Measurements from ENCODE around the gene CTXND1. TPM values are rescaled to one million over a fixed set of nuclear protein-coding genes. Genes with fewer than 3 reads are reported as not detected.
"Not testable (repeated sequence)": the region's sequence is repeated elsewhere in the genome, so short reads cannot be mapped to it uniquely, and the experiment has no call there.

Gene CTXND1
- total and polyA plus RNA-seq, 4 donors: 5.0 to 23.3 (median 12.3) TPM

DNA sequence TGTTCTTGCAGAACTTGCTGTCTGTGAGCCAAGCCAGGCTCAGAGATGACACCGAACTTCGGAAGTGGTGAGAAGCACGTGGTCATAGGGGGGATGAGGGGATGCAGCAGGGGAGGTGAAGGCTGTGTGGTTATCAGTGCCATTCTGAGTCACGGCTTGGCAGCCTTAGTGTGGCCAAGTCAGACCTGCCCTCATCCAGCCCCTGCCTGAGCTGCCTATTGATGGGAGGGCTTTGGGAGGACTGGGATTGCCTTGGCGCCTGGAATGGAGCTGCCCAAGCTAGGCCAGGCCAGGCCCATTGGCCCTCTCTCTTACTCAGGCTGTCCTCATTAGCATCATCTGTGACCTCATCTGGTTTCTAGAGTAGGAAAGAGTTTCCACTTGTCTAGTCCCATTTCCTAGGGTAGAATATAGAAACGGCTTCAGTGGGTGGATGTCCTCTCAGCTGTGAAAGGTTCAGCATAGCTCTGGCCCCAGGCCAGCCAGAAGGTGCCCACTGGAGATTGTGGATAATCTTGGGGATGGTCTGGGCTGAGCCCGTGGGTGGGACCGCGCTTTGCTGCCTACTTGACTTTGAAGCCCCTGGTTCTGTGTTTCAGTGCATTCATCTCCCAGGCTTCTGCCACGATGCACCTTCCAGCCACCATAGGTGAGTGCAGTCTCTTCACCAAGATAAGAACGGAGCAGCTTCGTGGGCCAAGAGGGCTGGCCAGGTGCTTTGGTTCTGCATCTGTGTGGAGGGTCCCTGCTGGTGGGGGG, 92.0 kb downstream of the CTXND1 start:
- H3K4me3 ChIP-seq (ENCODE audit: low read depth, low read length): no peak overlapping the region
- H3K27me3 ChIP-seq (ENCODE audit: control insufficient read depth, insufficient read depth, low read length): no peaks in the 10 kb centered on the region
- DNase-seq (ENCODE audit: low read depth in 4 of 6, low spot score in 6 of 6): no peak
- no peak overlapping the region for H3K27ac ChIP-seq (ENCODE audit: low read depth, low read length)
- peaks cover 26% of the 10 kb centered on the region for H3K36me3 ChIP-seq (ENCODE audit: control insufficient read depth, insufficient read depth, low read length)
- WGBS (ENCODE audit: insufficient coverage): 93% methylated on average over 10 of the region's 12 CpGs
- H3K9me3 ChIP-seq (ENCODE audit: control insufficient read depth, insufficient read depth, low read length): no peaks in the 10 kb centered on the region
- peaks cover 2% of the 10 kb centered on the region for H3K4me1 ChIP-seq (ENCODE audit: control insufficient read depth, insufficient read depth, low read length)

DNA sequence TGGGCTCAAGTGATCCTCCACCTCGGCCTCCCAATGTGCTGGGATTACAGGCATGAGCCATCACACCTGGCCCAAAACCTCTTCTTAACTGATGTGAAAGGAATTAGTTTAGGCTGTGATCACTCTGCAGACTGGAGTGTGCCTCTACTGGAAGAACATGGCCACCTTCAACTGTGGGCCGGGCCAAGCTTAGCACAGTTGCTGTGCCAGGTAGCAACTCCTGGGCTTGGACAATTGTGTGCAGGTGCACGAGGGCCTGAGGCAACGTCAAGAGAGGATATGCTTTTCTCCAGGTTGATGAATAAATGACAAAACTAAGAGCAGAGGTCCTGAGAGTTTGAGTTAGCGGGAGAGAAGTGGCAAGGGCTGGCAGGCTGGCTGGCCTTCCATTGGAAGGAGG, 92.7 kb downstream of the CTXND1 start:
- DNase-seq (ENCODE audit: low read depth in 4 of 6, low spot score in 6 of 6): no peak
- 98% methylated on average over 5 of the region's 5 CpGs for WGBS (ENCODE audit: insufficient coverage)
- Histone ChIP-seq H3K36me3 (ENCODE audit: control insufficient read depth, insufficient read depth, low read length) (peaks cover 26% of the 10 kb centered on the region), H3K4me1 (ENCODE audit: control insufficient read depth, insufficient read depth, low read length) (peaks cover 9% of the 10 kb centered on the region), H3K9me3 (ENCODE audit: control insufficient read depth, insufficient read depth, low read length) (no peaks in the 10 kb centered on the region), H3K4me3 (ENCODE audit: low read depth, low read length) (no peak overlapping the region), H3K27me3 (ENCODE audit: control insufficient read depth, insufficient read depth, low read length) (no peaks in the 10 kb centered on the region), H3K27ac (ENCODE audit: low read depth, low read length) (no peak overlapping the region)

DNA sequence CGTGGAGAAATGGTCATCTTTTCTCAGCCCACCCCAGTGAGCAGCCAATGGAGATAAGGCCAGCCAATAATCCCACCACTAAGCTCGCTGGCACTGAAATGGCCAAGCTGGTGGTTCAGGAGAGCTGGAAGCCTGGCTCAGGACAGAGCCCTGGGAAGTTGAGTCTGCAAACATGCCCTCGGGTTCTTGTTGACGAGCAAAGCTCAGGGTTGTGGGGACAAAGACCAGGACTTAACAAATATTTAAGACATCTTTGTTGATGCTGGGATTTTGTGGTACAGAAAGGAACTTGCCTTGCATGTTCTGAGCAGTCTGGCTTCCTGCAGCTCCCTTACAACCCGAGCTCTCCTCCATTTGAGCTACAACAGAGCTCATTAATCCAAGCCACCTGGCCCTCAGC, 94.8 kb downstream of the CTXND1 start:
- Histone ChIP-seq H3K4me3 (ENCODE audit: low read depth, low read length) (no peak overlapping the region), H3K27ac (ENCODE audit: low read depth, low read length) (no peak overlapping the region), H3K27me3 (ENCODE audit: control insufficient read depth, insufficient read depth, low read length) (no peaks in the 10 kb centered on the region), H3K36me3 (ENCODE audit: control insufficient read depth, insufficient read depth, low read length) (peaks cover 19% of the 10 kb centered on the region), H3K4me1 (ENCODE audit: control insufficient read depth, insufficient read depth, low read length) (peaks cover 24% of the 10 kb centered on the region), H3K9me3 (ENCODE audit: control insufficient read depth, insufficient read depth, low read length) (no peaks in the 10 kb centered on the region)
- no peak for DNase-seq (ENCODE audit: low read depth in 4 of 6, low spot score in 6 of 6)
- WGBS (ENCODE audit: insufficient coverage): 85% methylated on average over 5 of the region's 5 CpGs

DNA sequence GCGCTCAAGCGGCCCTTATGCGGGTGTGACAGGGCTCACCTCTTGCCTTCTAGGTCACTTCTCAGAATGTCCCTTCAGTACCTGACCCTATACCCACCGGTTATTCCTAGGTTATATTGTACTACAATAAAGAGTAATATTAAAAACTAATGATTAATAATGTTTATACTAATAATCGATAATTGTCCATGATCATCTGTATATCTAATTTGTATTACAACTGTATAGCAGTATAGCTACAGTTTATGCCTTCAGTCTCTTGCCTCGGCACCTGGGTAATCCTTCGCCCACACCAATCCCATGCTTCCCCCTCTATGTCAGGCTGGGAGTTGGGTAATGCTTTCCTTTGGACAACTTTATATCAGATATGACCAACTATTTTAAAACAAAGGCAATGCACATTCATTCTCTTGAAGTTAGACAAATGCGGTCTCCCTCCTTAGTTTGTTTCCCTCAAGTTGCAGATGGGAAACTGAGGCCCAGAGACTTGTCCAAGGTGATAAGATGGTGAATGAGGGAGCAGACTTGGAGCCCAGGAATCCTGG, 95.8 kb downstream of the CTXND1 start:
- H3K4me1 ChIP-seq (ENCODE audit: control insufficient read depth, insufficient read depth, low read length): peaks cover 26% of the 10 kb centered on the region
- no CpG with 5 or more reads among the region's 8 CpGs for WGBS (ENCODE audit: insufficient coverage)
- H3K4me3 ChIP-seq (ENCODE audit: low read depth, low read length): no peak overlapping the region
- no peak for DNase-seq (ENCODE audit: low read depth in 4 of 6, low spot score in 6 of 6)
- peaks cover 19% of the 10 kb centered on the region for H3K36me3 ChIP-seq (ENCODE audit: control insufficient read depth, insufficient read depth, low read length)
- no peaks in the 10 kb centered on the region for H3K9me3 ChIP-seq (ENCODE audit: control insufficient read depth, insufficient read depth, low read length)
- no peak overlapping the region for H3K27ac ChIP-seq (ENCODE audit: low read depth, low read length)
- no peaks in the 10 kb centered on the region for H3K27me3 ChIP-seq (ENCODE audit: control insufficient read depth, insufficient read depth, low read length)

DNA sequence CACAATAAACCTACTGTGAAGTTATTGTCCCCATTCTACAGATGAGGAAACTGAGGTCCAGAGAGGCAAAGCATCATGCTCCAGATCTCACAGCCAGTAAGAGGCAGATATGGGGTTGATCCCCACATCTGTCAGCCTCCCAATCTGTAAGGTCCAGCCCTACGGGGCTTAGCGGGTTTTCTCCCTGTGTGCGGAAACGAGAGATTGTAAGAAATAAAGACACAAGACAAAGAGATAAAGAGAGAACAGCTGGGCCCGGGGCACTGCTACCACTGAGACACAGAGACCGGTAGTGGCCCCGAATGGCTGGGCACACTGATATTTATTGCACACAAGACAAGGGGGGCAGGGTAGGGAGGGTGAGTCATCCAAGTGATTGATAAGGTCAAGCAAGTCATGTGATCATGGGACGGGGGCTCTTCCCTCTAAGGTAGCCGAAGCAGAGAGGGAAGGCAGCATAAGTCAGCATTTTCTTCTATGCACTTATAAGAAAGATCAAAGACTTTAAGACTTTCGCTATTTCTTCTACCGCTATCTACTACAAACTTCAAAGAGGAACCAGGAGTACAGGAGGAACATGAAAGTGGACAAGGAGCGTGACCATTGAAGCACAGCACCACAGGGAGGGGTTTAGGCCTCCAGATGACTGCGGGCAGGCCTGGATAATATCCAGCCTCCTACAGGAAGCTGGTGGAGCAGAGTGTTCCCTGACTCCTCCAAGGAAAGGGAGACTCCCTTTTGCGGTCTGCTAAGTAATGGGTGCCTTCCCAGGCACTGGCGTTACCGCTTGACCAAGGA, 96.4 kb downstream of the CTXND1 start:
- DNase-seq (ENCODE audit: low read depth in 4 of 6, low spot score in 6 of 6); H3K27me3 ChIP-seq (ENCODE audit: control insufficient read depth, insufficient read depth, low read length); H3K27ac ChIP-seq (ENCODE audit: low read depth, low read length); H3K4me3 ChIP-seq (ENCODE audit: low read depth, low read length); H3K9me3 ChIP-seq (ENCODE audit: control insufficient read depth, insufficient read depth, low read length): not testable (repeated sequence)
- Histone ChIP-seq H3K36me3 (ENCODE audit: control insufficient read depth, insufficient read depth, low read length) (peaks cover 14% of the 10 kb centered on the region), H3K4me1 (ENCODE audit: control insufficient read depth, insufficient read depth, low read length) (peaks cover 28% of the 10 kb centered on the region)
- WGBS (ENCODE audit: insufficient coverage): 57% methylated on average over 9 of the region's 16 CpGs

DNA sequence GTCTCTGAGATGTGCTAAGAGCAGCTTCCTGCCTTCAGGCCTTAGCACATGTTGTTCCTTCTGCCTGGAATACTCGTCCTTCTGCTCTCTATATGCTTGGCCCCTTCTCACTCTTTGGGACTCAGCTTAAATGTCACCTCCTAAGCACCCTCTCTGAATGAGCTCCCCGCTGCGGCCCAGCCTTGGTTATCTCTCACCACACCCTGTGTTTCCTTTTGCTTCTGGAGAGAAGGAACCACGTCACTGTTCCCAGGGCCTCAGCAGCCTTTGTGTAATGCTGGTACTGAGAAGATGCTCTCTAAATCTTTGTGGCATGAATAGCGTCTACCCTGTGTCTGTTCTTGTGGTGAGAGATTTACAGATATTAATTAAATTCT, 97.0 kb downstream of the CTXND1 start:
- Histone ChIP-seq H3K9me3 (ENCODE audit: control insufficient read depth, insufficient read depth, low read length) (no peaks in the 10 kb centered on the region), H3K36me3 (ENCODE audit: control insufficient read depth, insufficient read depth, low read length) (peaks cover 9% of the 10 kb centered on the region), H3K4me1 (ENCODE audit: control insufficient read depth, insufficient read depth, low read length) (peaks cover 28% of the 10 kb centered on the region), H3K27me3 (ENCODE audit: control insufficient read depth, insufficient read depth, low read length) (no peaks in the 10 kb centered on the region), H3K4me3 (ENCODE audit: low read depth, low read length) (no peak overlapping the region), H3K27ac (ENCODE audit: low read depth, low read length) (no peak overlapping the region)
- no peak for DNase-seq (ENCODE audit: low read depth in 4 of 6, low spot score in 6 of 6)
- 66% methylated on average over 3 of the region's 5 CpGs for WGBS (ENCODE audit: insufficient coverage)

DNA sequence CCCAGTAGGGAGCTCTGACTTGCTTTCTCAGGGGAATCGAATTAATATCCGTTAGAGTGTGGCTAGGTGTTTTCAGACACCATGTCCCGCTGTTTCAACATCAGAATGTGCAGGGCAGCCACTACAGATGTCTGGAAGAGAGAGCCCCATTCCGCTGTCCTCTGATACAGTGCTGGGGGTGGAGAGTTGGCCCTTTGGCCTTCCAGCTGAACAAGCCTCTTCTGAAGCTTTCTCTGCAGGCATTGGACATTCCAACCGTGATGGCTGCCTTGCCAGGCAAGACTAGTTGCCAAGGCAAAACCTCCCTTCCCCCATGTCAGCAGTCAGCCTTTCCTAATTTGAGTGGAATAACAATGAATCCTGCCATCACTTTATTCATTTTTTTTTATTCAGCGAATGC, 97.7 kb downstream of the CTXND1 start:
- Histone ChIP-seq H3K4me1 (ENCODE audit: control insufficient read depth, insufficient read depth, low read length) (peaks cover 28% of the 10 kb centered on the region), H3K27ac (ENCODE audit: low read depth, low read length) (no peak overlapping the region), H3K9me3 (ENCODE audit: control insufficient read depth, insufficient read depth, low read length) (no peaks in the 10 kb centered on the region), H3K36me3 (ENCODE audit: control insufficient read depth, insufficient read depth, low read length) (peaks cover 2% of the 10 kb centered on the region), H3K27me3 (ENCODE audit: control insufficient read depth, insufficient read depth, low read length) (no peaks in the 10 kb centered on the region), H3K4me3 (ENCODE audit: low read depth, low read length) (no peak overlapping the region)
- 65% methylated on average over 4 of the region's 6 CpGs for WGBS (ENCODE audit: insufficient coverage)
- peak in 2 of 6 donors; percentile 24 to 40 for DNase-seq (ENCODE audit: low read depth in 4 of 6, low spot score in 6 of 6)

DNA sequence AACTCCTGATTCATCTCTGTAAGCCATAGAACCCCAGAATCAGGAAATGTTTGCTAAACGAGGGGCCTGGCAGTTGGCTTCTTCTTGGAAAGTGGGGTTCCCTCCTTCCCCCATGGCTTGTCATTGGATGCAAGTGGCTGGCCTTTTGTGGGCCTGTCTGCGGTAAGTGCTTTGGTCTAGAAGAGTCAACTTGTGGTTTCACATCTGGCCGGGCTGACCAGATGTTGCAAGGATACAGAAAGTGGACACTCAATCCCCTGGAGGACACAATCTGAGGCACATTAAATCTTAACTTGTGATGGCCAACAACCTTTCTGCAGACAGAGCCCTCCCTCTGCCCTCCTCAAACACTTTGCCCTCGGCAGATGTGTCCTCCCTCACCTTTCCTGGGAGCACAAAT, 98.1 kb downstream of the CTXND1 start:
- H3K36me3 ChIP-seq (ENCODE audit: control insufficient read depth, insufficient read depth, low read length): peaks cover 2% of the 10 kb centered on the region
- peak overlapping the region; percentile 77 for H3K4me3 ChIP-seq (ENCODE audit: low read depth, low read length)
- no peaks in the 10 kb centered on the region for H3K9me3 ChIP-seq (ENCODE audit: control insufficient read depth, insufficient read depth, low read length)

DNA sequence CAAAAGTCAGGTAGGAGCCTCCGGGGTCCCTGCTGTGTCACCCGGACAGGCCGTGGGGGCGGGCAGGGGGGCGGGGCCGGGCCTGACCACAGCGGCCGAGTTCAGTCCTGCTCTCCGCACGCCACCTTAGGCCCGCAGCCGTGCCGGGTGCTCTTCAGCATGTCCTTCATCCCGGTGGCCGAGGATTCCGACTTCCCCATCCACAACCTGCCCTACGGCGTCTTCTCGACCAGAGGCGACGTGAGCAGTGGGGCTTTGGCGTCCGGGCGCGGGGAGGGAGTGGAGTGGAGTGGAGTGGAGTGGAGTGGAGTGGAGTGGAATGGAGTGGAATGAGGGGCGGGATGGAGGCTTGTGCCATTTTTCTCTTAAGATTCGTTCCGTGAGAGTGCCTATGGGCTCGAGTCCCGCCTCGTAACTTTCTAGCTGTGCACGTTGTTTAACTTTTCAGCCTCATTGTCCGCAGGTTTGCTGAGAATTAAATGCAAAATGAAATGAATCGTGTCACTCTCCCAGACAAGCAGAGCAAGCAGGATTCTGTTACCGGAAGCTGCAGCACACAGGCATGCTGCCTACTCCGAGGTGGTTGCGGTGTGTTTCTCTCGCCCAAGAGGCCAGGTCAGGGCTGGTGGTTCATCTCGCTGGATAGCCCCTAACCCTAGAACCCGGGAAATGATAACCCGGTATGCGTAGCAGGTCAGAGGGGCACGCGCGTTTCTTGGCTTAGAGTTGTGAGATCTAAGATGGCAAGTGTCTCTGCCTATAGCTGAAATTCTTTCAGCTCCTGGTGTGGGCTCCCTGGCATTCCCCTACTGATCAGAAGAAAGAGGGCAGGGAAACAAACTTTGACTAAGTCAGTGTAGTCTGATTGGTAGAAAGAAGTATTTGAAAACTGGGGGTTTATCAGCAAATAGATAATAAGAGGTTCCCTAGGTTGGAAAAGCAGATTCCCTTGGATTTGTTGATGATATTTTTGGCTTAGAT, 98.8 kb downstream of the CTXND1 start, which contains the start of gene FAH:
FAH (plus strand) TSS at position 104 of the 981 bp plus-strand sequence; CDS start at position 160, 56 bp downstream.
- peak in 5 of 6 donors; percentile 5 to 77 (median 41) for DNase-seq (ENCODE audit: low read depth in 4 of 6, low spot score in 6 of 6)

More for the DNA sequence above, 98.1 kb downstream of the CTXND1 start:
- Histone ChIP-seq H3K27me3 (ENCODE audit: control insufficient read depth, insufficient read depth, low read length) (no peaks in the 10 kb centered on the region), H3K27ac (ENCODE audit: low read depth, low read length) (no peak overlapping the region), H3K4me1 (ENCODE audit: control insufficient read depth, insufficient read depth, low read length) (peaks cover 28% of the 10 kb centered on the region)
- no peak for DNase-seq (ENCODE audit: low read depth in 4 of 6, low spot score in 6 of 6)
- WGBS (ENCODE audit: insufficient coverage): 71% methylated on average over 3 of the region's 4 CpGs

More for the DNA sequence above, 98.8 kb downstream of the CTXND1 start, which contains the start of gene FAH:
- under 1% methylated on average over 38 of the region's 45 CpGs for WGBS (ENCODE audit: insufficient coverage)
- H3K27ac ChIP-seq (ENCODE audit: low read depth, low read length): peak within 1 kb of the TSS; percentile 71
- H3K4me3 ChIP-seq (ENCODE audit: low read depth, low read length): peak within 1 kb of the TSS; percentile 77
- peaks cover 28% of the 10 kb centered on the region for H3K4me1 ChIP-seq (ENCODE audit: control insufficient read depth, insufficient read depth, low read length)
- H3K9me3 ChIP-seq (ENCODE audit: control insufficient read depth, insufficient read depth, low read length): no peaks in the 10 kb centered on the region
- no peaks in the 10 kb centered on the region for H3K36me3 ChIP-seq (ENCODE audit: control insufficient read depth, insufficient read depth, low read length)
- H3K27me3 ChIP-seq (ENCODE audit: control insufficient read depth, insufficient read depth, low read length): no peaks in the 10 kb centered on the region
